CD8-positive, alpha-beta memory T cell (primary cell): ENCODE measurements around the gene PTRHD1. TPM values are rescaled to one million over a fixed set of nuclear protein-coding genes. Genes with fewer than 3 reads are reported as not detected.

Experiments used
- CTCF ChIA-PET: fragments of 350-600 bp; sonication (Branson Sonifier 250); formaldehyde crosslinking; loops from one replicate; lab custom pipeline; 2021; ENCODE audit warnings: antibody characterized with exemption; lab: Charles Lee
- POLR2A ChIA-PET: fragments of 350-600 bp; sonication (Branson Sonifier 250); formaldehyde crosslinking; loops from one replicate; lab custom pipeline; 2021; ENCODE audit warnings: antibody characterized with exemption; lab: Charles Lee
- DNase-seq, 5 donors: peaks; one replicate each; pipeline versions ENCODE4 v3.0.0 to v3.0.0-alpha.2; 2020 to 2022; ENCODE audit warnings: mixed read lengths in 1 of 5
- H3K27ac ChIP-seq: one replicate; pipeline ENCODE4 v1.7.0; 2013; ENCODE audit warnings: low read depth, mild to moderate bottlenecking, low read length, moderate library complexity
- H3K27me3 ChIP-seq: 2 replicates; pipeline ENCODE4 v1.7.0; 2013; ENCODE audit warnings: low read length, mild to moderate bottlenecking; ENCODE audit not compliant: insufficient read depth, poor library complexity, severe bottlenecking
- H3K36me3 ChIP-seq: 2 replicates; pipeline ENCODE4 v1.7.0; 2013; ENCODE audit warnings: mild to moderate bottlenecking, low read length, moderate library complexity; ENCODE audit not compliant: insufficient read depth
- H3K4me1 ChIP-seq: 2 replicates; pipeline ENCODE4 v1.7.0; 2013; ENCODE audit warnings: mild to moderate bottlenecking, low read length, moderate library complexity; ENCODE audit not compliant: insufficient read depth
- H3K4me3 ChIP-seq: 2 replicates; pipeline ENCODE4 v1.7.0; 2013; ENCODE audit warnings: mild to moderate bottlenecking, low read length
- H3K9me3 ChIP-seq: 2 replicates; pipeline ENCODE4 v1.7.0; 2013; ENCODE audit warnings: mild to moderate bottlenecking, low read length
- H3K27ac Mint-ChIP-seq, 8 donors: one replicate each; pipeline ENCODE4 v1.8.0; 2020 to 2021; ENCODE audit warnings: mixed read lengths in 8 of 8, mild to moderate bottlenecking in 6 of 8, inconsistent platforms in 3 of 8, moderate library complexity in 3 of 8
- H3K27me3 Mint-ChIP-seq, 2 donors: one replicate each; pipeline ENCODE4 v1.8.0; 2020 to 2021; ENCODE audit warnings: mixed read lengths in 2 of 2, mild to moderate bottlenecking in 1 of 2, moderate library complexity in 1 of 2
- H3K36me3 Mint-ChIP-seq, 3 donors: one replicate each; pipeline ENCODE4 v1.8.0; 2020 to 2021; ENCODE audit warnings: mixed read lengths in 3 of 3, inconsistent platforms in 1 of 3, mild to moderate bottlenecking in 1 of 3
- H3K4me1 Mint-ChIP-seq, 3 donors: one replicate each; pipeline ENCODE4 v1.8.0; 2020 to 2021; ENCODE audit warnings: mixed read lengths in 3 of 3, inconsistent platforms in 1 of 3, mild to moderate bottlenecking in 1 of 3
- H3K4me3 Mint-ChIP-seq, 7 donors: one replicate each; pipeline ENCODE4 v1.8.0; 2020 to 2021; ENCODE audit warnings: mixed read lengths in 7 of 7, mild to moderate bottlenecking in 6 of 7, moderate library complexity in 4 of 7, inconsistent platforms in 2 of 7
- H3K9me3 Mint-ChIP-seq, 5 donors: one replicate each; pipeline ENCODE4 v1.8.0; 2020 to 2022; ENCODE audit warnings: mixed read lengths in 5 of 5, mild to moderate bottlenecking in 3 of 5, moderate library complexity in 2 of 5, inconsistent platforms in 1 of 5
- polyA plus RNA-seq: library from polyadenylated mRNA; unstranded; fragments of 300-500 nt; fragmentation: Illumina TruSeq; gene quantifications from one replicate; pipeline ENCODE4 v1.2.3, GENCODE V29; 2021
- total RNA-seq, 2 experiments: library from RNA; stranded (reverse); gene quantifications; one replicate each; pipeline ENCODE4 v1.2.3, GENCODE V29; 2021

PTRHD1 gene
- total and polyA plus RNA-seq, 3 experiments from 2014 or later = 24.7 to 44.5 (median 29.2) TPM

DNA sequence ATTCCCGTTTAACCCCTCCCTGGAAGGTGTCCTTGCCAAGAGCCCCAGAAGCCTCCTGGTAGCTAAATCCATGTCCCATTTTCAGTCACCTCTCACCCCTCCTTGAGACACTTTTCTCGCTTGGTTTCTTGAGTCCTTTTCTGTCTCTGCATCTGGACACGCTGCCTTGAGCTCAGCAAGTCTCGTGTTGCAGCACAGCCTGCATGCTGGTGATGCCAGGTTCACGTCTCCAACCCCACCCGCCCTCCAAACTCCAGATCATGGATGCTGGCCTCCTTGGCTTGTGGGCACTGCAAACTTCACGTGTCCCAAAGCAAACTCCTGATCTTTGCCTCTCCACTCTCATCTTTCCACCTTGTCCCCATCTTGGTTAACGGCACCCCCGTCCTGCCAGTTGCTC lies 39.3 kb upstream of the PTRHD1 start:
- no peaks in the 10 kb centered on the region for H3K36me3 ChIP-seq
- no peaks in the 10 kb centered on the region for H3K9me3 ChIP-seq
- peaks cover 3 to 4% (median 4%) of the 10 kb centered on the region in 3 donors for H3K4me1 Mint-ChIP-seq
- no peak overlapping the region for H3K27ac ChIP-seq
- H3K9me3 Mint-ChIP-seq = no peaks in the 10 kb centered on the region
- H3K4me3 ChIP-seq = no peak overlapping the region
- no peak overlapping the region for H3K4me3 Mint-ChIP-seq
- peak overlapping the region in 1 of 8 donors; percentile 51 for H3K27ac Mint-ChIP-seq
- POLR2A ChIA-PET = no interaction called here
- CTCF ChIA-PET = interaction anchor here (2.0 kb wide), 1 partner anchor 422 kb away, joined by 6 read pairs; no protein-coding TSS in a partner anchor
- no peaks in the 10 kb centered on the region for H3K4me1 ChIP-seq
- no peaks in the 10 kb centered on the region for H3K27me3 ChIP-seq
- no peak for DNase-seq
- H3K36me3 Mint-ChIP-seq = peaks cover 0 to 33% (median 0%) of the 10 kb centered on the region in 3 donors
- H3K27me3 Mint-ChIP-seq = no peaks in the 10 kb centered on the region

DNA sequence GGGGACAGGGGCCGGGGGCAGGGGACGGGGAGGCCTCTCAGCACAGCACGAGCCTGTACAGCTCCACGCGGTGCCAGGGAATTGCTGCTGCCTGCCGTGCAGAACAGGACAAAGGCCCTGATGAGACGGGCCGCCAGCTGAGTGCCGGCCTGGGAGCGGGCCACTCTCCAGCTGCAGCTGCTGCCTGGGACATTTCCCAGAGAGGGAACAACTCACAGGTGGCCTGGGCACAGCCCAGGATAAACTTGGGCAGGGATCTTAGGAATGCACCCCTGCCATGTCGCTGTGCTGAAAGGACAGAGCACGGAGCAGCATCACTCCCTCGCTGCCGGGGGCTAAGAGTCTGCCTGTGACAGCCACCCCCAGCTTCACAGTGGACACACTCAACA lies 38.9 kb upstream of the PTRHD1 start:
- H3K4me1 Mint-ChIP-seq = peaks cover 7 to 8% (median 8%) of the 10 kb centered on the region in 3 donors
- Histone ChIP-seq H3K27ac (no peak overlapping the region), H3K27me3 (no peaks in the 10 kb centered on the region), H3K4me3 (no peak overlapping the region), H3K9me3 (no peaks in the 10 kb centered on the region), H3K36me3 (no peaks in the 10 kb centered on the region), H3K4me1 (no peaks in the 10 kb centered on the region)
- DNase-seq = no peak
- no peaks in the 10 kb centered on the region for H3K9me3 Mint-ChIP-seq
- ChIA-PET POLR2A (no interaction called here), CTCF (interaction anchor here (2.0 kb wide), 1 partner anchor 422 kb away, joined by 6 read pairs; no protein-coding TSS in a partner anchor)
- peaks cover 0 to 31% (median 0%) of the 10 kb centered on the region in 3 donors for H3K36me3 Mint-ChIP-seq
- no peak overlapping the region for H3K4me3 Mint-ChIP-seq
- H3K27ac Mint-ChIP-seq = peak overlapping the region in 1 of 8 donors; percentile 51
- no peaks in the 10 kb centered on the region for H3K27me3 Mint-ChIP-seq

DNA sequence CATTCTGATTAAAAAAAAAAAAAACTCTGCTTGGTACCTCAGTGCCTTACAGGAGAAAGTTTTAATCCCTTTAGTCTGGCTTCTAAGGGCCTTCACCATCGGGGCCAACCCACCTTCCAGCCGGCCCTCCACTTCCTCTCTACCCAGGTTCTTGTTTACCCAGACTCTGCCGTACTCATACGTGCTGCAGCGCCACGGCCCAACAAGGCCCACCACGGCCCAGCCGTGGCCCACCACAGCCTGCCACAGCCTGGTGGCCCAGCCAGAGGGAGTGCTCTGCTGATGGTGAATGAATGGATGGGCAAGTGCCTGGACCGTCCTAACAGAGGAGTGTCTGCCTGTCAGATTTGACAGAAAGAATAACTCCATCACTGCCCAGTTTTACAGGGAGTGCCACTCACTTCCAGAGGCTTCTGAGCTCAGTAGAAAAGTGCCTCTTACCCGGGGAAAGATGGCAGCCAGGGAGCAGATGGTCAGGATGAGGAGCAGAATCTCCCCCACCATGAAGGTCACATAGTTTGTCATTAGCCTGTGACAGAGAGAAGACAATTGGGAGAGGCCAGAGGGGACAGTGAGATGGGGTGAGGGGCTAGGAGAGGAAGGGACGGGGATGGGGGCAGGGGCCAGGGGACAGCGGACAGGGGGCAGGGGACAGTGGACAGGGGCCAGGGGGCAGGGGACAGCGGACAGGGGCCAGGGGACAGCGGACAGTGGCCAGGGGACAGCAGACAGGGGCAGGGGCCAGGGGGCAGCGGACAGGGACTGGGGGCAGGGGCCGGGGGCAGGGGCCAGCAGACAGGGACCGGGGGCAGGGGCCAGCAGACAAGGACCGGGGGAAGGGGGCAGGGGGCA lies 38.3 kb upstream of the PTRHD1 start:
- Mint-ChIP-seq H3K27ac (no peak overlapping the region), H3K4me1 (peaks cover 9 to 14% (median 14%) of the 10 kb centered on the region in 3 donors), H3K4me3 (no peak overlapping the region), H3K36me3 (peaks cover 0 to 26% (median 0%) of the 10 kb centered on the region in 3 donors), H3K27me3 (no peaks in the 10 kb centered on the region), H3K9me3 (no peaks in the 10 kb centered on the region)
- Histone ChIP-seq H3K4me3 (no peak overlapping the region), H3K27ac (no peak overlapping the region), H3K4me1 (no peaks in the 10 kb centered on the region), H3K9me3 (no peaks in the 10 kb centered on the region), H3K36me3 (no peaks in the 10 kb centered on the region), H3K27me3 (no peaks in the 10 kb centered on the region)
- ChIA-PET POLR2A (no interaction called here), CTCF (interaction anchor here (1.6 to 2.0 kb wide), 2 partner anchors 421 to 422 kb away, joined by 6 to 12 read pairs; no protein-coding TSS in a partner anchor)
- no peak for DNase-seq

DNA sequence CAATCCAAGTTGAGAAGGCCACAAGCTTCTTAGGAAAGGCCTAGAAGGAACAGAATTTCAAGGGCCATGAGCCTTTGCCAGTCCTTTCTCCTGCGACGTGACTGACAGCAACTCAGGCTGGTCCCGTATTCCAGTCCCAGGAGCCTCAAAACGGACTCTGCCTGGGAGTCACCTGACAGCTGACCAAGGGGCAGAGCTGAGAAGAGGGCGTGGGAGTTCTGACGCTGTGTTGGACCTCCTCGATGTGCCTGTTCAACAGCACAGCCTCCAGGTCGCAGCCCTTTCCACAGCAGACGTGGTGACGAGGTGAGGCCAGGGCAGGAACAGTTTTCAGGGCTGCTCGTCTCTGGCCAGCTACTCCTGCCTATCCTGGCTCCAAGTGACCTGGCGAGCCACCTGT lies 37.6 kb upstream of the PTRHD1 start:
- ChIA-PET CTCF (interaction anchor here (1.6 kb wide), 1 partner anchor 421 kb away, joined by 12 read pairs; no protein-coding TSS in a partner anchor), POLR2A (no interaction called here)
- no peak overlapping the region for H3K4me3 ChIP-seq
- H3K27ac ChIP-seq = no peak overlapping the region
- no peaks in the 10 kb centered on the region for H3K36me3 ChIP-seq
- Mint-ChIP-seq H3K9me3 (no peaks in the 10 kb centered on the region), H3K36me3 (peaks cover 0 to 19% (median 0%) of the 10 kb centered on the region in 3 donors), H3K27me3 (no peaks in the 10 kb centered on the region), H3K4me1 (peaks cover 10 to 21% (median 17%) of the 10 kb centered on the region in 3 donors), H3K27ac (no peak overlapping the region), H3K4me3 (no peak overlapping the region)
- H3K27me3 ChIP-seq = no peaks in the 10 kb centered on the region
- no peak for DNase-seq
- H3K4me1 ChIP-seq = no peaks in the 10 kb centered on the region
- no peaks in the 10 kb centered on the region for H3K9me3 ChIP-seq

DNA sequence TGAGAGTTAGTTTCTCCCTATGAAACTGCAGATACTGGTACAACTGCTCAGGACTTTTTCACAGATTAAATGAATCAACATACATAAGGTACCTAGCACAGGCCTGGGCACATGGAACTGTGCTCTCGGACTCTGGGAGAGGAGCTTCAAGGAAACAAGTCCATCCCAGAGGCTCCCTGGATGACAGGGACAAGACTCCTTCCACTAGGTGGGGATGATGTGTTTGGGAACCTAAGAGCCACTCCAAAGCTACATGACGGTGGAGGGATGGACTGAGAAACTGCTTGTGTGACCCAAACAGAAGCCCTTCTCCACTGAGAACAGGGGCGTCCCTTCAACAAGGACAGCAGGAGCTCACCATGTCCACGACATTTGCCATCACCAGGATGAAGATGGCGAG lies 37.2 kb upstream of the PTRHD1 start:
- Mint-ChIP-seq H3K27me3 (no peaks in the 10 kb centered on the region), H3K9me3 (no peaks in the 10 kb centered on the region), H3K4me3 (no peak overlapping the region), H3K4me1 (peaks cover 10 to 23% (median 17%) of the 10 kb centered on the region in 3 donors), H3K36me3 (peaks cover 0 to 17% (median 0%) of the 10 kb centered on the region in 3 donors), H3K27ac (no peak overlapping the region)
- Histone ChIP-seq H3K27ac (no peak overlapping the region), H3K4me1 (no peaks in the 10 kb centered on the region), H3K27me3 (no peaks in the 10 kb centered on the region), H3K9me3 (no peaks in the 10 kb centered on the region), H3K36me3 (no peaks in the 10 kb centered on the region), H3K4me3 (no peak overlapping the region)
- ChIA-PET POLR2A (no interaction called here), CTCF (interaction anchor here (1.6 kb wide), 1 partner anchor 421 kb away, joined by 12 read pairs; no protein-coding TSS in a partner anchor)
- DNase-seq = no peak

DNA sequence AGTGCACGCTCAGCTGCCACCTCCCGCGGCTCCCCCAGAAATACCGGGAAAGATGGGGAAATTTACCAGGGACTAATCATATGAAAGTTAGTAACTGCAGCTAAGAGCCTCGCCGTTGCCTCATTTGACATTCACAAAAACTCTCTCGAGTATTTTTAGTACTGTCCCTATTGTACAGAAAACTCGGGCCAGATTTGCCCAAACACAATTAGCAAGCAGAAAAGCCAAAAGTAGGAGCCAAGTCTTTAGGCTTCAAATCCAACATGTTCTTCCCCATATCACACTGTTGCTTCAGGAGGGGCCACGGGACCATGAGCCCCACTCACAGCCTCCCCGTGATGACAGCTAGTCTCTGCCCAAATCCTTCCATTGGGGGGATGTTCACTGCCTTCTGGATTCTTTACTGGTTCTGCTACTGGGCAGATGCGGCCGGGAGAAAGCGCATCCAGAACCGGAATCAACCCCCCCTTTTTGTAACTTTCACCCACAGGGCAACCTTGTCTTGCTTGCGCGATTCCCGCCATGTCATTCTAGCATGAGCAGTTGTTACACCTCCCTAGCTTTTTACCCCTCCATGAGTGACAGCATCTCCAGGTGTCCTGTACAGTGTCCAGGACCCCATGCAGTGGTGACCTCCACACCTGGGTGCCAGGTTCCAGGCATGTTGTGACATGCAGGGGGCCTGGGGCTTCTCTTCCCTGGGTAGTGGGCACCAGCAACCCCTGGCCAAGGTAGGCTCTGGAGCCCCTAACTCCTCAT lies 35.2 kb upstream of the PTRHD1 start:
- Mint-ChIP-seq H3K27me3 (no peaks in the 10 kb centered on the region), H3K9me3 (no peaks in the 10 kb centered on the region), H3K27ac (no peak overlapping the region), H3K4me3 (no peak overlapping the region), H3K4me1 (peaks cover 10 to 23% (median 17%) of the 10 kb centered on the region in 3 donors), H3K36me3 (peaks cover 0 to 7% (median 0%) of the 10 kb centered on the region in 3 donors)
- H3K27ac ChIP-seq = no peak overlapping the region
- no peak overlapping the region for H3K4me3 ChIP-seq
- DNase-seq = no peak
- ChIA-PET CTCF (interaction anchor here (0.6 to 9.6 kb wide), 28 partner anchors 9 to 618 kb away, joined by 3 to 104 read pairs (median 4); no protein-coding TSS in a partner anchor), POLR2A (interaction anchor here (1.0 kb wide), 1 partner anchor 468 kb away, joined by 3 read pairs; the partner anchor contains the start of gene ITSN2)
- H3K9me3 ChIP-seq = no peaks in the 10 kb centered on the region
- H3K4me1 ChIP-seq = no peaks in the 10 kb centered on the region
- H3K27me3 ChIP-seq = no peaks in the 10 kb centered on the region
- H3K36me3 ChIP-seq = no peaks in the 10 kb centered on the region

- H3K27ac Mint-ChIP-seq = peak overlapping the region in 1 of 8 donors; percentile 75
- no peaks in the 10 kb centered on the region for H3K4me1 ChIP-seq
Observed at GRCh38 chr2:24827321-24828237, 34.4 kb upstream of the PTRHD1 start.

More at GRCh38 chr2:24827321-24828237, 34.4 kb upstream of the PTRHD1 start:
- Mint-ChIP-seq H3K27me3 (no peaks in the 10 kb centered on the region), H3K4me3 (no peak overlapping the region), H3K4me1 (peaks cover 10 to 23% (median 17%) of the 10 kb centered on the region in 3 donors), H3K36me3 (peaks cover 0 to 10% (median 1%) of the 10 kb centered on the region in 3 donors), H3K9me3 (no peaks in the 10 kb centered on the region)
- peak; percentile 52 to 81 (median 57) for DNase-seq
- CTCF ChIA-PET = interaction anchor here (0.6 to 9.6 kb wide), 30 partner anchors 8 to 617 kb away, joined by 3 to 104 read pairs (median 4); no protein-coding TSS in a partner anchor
- Histone ChIP-seq H3K27me3 (no peaks in the 10 kb centered on the region), H3K27ac (no peak overlapping the region), H3K4me3 (no peak overlapping the region), H3K36me3 (no peaks in the 10 kb centered on the region), H3K9me3 (no peaks in the 10 kb centered on the region)
- POLR2A ChIA-PET = interaction anchor here (1.0 kb wide), 1 partner anchor 467 kb away, joined by 3 read pairs; the partner anchor contains the start of gene ITSN2
